Tongue (tissue), 2 donors: ENCODE results near the gene VPS33B. TPM values are rescaled to one million over a fixed set of nuclear protein-coding genes. Genes with fewer than 3 reads are reported as not detected.
"Not testable (repeated sequence)": the region's sequence is repeated elsewhere in the genome, so short reads cannot be mapped to it uniquely, and the experiment has no call there.

Experiments used
- DNase-seq: peaks from one replicate; pipeline ENCODE4 v3.0.0-alpha.2; 2015
- total RNA-seq: library from RNA; depleted of rRNA; stranded (reverse); fragments of >200 nt; gene quantifications from one replicate; pipeline ENCODE4 v1.2.3, GENCODE V29; 2014

The VPS33B gene
- total RNA-seq, result 11.0 TPM

DNA sequence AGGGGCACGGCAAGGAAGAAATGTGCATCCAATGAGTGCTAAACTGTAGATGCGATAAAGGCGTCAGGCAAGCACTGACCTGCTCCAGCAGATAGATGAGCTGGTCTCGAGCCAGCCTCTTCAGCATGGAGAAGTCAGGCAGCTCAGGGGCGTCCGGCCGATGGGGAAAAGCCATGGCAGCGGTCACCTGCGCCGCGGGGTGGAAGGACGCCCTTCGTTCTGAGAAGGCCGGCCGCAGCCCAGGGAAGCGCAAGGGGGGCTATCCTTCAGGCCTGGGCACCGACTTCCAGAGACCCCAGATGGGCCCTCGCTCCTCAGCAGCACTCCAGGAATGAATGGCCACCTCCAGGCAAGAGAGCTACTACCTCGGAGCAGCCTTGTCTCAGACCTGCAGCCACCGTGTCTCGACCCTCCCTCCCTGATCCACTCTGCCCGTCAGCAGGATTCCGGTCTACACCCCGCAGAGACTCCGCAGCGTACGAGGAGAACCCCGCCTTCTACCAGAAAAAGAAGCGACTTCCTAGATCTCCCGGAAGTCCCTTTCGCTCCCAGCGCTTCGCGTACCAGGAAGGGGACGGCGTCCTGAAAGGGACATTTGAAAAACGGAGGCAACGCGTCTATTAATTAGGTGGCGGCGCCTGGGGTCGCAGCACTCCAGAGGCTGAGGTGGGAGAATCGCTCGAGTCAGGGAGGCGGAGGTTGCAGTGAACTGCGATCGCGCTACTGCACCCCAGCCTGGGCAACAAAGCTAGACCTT is at the start of gene VPS33B:
Gene VPS33B, minus strand, starts transcription at position 520 of the 757 bp plus-strand sequence. Its CDS starts 345 bp downstream, at position 175.
- peak; percentile 94 for DNase-seq

DNA sequence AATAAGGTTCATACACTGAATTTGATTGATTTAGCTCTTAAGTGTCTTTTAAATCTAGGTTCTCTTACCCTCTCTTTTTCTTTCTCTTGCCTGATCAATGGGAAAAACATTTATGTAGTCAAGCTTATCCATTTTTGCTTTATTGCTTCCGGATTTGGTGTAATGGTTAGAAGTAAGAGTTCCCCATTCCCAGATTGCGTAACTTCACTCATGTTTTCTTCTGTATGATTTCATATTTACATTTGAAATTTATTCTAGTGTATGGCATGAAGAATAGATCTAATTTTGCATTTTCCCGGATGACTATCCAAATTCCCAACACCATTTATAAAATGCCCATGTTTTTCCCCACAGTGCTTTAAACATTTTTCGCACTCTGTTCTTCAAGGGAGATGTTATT is 49.8 kb upstream of the VPS33B start:
- DNase-seq, result no peak

DNA sequence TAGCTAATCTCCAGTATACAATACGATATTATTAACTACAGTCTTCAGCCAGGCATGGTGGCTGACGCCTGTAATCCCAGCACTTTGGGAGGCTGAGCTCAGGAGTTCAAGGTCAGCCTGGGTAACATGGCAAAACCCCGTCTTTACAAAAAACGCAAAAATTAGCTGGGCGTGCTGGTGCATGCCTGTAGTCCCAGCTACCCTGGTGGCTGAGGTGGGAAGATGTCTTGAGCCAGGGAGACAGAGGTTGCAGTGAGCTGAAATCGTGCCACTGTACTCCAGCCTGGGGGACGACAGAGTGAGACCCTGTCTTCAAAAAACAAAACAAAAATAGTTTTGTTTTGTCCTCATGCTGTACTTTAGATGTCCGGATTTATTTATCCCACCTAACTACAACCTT is 48.5 kb upstream of the VPS33B start:
- no peak for DNase-seq

DNA sequence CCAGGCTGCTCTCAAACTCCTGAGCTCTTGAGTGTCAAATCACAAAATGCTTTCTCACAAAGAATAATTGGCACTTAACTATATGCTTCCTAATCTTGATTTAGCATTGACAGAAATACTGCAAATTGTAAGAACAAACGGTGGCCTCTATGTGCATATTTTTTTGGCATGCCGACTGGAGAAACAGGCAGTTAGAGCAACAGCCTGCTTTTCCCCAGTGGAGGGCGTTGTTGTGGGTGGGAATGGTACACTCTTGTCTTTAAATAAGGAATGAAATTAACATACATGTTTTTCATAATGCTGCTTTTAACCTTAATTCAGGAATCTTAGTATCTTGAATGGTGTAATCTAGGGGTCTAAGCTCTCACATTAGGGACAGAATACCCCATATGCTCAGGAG is 46.6 kb upstream of the VPS33B start:
- DNase-seq, result no peak

DNA sequence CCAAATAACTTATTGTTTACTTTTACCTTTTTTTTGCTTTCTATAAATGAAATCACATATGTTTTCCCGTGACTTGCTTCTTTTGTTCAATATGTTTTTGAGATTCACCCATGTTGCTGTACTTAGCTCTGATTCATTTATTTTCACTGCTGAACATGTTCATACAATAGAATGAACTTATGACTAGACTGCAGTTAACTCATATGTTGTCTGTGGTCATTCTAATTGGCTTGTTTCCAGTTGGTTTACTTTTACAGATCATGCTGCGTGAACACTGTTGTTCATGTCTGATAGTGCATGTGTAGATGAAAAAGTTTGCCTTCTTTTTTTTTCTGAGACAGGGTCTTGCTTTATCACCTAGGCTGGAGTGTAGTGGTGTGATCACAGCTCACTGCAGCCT is 46.0 kb upstream of the VPS33B start:
- DNase-seq, result no peak

DNA sequence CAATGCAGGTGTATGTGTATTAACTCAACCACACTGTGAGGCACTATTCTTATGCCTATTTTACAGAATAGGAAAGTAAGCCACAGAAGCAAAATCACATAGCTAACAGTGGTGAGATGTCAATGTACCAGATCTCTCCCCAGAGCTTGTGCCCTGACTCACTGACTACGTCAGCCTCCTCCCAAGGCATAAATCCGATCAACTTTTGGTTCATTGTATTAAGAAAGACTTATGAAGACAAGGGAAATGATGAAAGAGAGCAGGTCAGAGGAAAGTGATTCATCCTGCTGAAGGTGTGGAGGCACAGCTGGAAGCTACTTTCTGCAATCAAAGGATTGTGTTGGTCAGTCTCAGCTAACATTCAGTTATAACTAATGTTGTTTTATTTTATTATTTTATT is 44.6 kb upstream of the VPS33B start:
- no peak for DNase-seq

DNA sequence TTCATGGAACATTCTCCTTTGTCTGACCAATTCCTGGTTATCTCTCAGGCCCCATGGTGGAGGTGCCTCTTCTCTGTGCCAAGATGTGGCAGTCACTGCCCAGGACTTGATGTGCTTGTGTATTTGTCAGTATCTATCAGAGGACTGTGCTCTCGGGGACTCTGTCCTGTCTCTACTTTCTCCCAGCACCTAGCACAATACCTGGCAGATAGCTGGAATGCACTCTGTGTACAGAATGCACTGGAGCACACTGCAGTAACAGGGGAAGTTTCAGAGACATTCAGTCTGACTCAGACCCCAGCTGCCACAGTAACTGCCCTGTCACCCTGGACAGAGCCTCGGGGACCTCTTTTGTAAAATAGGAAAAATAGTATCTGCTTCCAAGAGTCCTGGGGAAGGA is 43.1 kb upstream of the VPS33B start:
- no peak for DNase-seq

DNA sequence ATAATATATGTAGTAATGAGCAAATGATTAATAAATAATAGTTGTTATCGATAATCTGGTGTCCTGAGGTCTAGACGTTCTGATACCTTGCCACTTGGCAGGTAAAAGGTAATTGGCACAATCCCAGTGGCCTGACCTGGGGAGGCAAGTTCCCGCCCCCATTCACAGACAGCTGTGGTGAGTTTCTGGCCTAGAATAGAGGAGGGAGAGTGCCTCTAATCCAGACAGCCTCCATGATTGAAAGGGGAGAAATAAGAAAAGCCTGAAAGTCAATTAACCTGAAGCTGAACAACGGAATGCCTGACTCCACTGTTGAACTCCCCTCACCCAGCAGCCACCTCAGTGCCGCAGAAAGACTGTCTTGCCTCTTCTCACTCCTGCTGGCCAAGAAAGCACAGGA is 39.6 kb upstream of the VPS33B start:
- no peak for DNase-seq

DNA sequence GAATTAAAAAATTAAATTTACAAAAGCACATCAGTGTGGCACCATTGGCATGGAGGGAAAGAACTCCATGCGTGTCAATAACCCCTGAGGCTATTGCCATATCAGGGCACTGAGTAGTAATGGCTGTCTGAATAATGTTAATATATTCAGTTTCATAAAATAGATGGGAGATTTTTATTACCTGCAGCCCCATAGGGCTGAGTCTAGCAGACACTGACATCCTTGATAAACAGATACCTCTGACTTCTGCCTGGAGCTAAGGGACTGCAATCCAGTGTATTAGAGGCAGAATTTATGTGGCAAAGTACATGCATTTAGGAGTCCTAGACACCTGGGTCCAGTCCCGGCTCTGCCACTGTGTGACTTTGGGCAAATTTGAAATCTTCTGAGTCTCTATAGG is 38.8 kb upstream of the VPS33B start:
- DNase-seq, result no peak

DNA sequence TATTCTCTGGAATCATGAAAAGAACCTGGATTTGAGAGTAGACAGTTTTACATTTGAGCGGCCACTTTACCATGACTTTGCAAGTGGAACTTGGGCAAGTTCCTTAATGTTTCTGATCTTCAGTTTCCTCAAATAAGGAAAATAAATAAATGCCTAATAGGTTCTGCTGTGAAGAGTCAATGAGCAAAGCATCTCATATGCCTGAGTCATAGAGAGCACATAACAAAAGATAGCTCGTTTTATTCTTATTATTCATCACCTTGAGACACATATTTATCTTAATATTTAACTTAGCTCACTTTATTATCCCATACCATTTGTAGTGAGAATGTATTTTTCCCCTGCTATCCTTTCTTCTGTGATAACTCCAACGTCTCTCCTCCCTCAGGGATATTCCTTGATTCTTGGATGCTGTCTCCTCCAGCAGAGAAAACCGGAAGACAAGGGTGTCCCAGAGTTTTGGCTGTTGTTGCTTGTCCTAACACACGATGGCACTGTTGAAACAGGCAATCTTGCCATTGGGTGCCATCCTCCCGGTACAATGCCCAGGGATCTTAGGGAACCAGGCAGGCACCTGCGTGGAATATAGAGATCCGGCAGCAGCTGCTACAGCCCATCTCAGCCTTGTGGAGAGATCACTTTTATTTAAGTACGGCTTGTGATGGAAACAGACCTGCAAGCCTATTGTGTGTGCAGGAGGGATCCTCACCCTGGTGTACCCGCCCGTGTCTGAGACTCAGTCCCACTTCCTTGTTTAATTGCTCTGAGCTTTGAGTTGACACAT is 33.3 kb upstream of the VPS33B start:
- peak; percentile 83 for DNase-seq

DNA sequence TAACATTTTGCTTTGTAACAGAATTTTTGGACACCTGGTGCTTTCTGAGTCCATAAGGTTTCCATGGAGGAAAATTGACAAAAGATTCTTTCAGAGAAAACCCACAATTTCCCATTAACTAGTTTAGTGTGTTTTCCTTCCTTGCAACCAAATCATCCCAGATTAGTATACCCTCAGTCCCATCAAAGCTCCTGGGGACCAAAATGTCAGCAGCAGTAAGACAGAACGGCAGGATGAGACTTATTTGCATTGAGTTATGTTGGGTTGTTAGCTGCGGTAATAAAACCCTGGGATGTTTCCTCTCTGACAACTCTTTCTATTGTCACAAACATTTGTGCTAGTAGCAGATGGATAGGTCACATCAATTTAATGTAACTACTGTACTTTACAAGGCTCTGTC is 32.4 kb upstream of the VPS33B start:
- no peak for DNase-seq

DNA sequence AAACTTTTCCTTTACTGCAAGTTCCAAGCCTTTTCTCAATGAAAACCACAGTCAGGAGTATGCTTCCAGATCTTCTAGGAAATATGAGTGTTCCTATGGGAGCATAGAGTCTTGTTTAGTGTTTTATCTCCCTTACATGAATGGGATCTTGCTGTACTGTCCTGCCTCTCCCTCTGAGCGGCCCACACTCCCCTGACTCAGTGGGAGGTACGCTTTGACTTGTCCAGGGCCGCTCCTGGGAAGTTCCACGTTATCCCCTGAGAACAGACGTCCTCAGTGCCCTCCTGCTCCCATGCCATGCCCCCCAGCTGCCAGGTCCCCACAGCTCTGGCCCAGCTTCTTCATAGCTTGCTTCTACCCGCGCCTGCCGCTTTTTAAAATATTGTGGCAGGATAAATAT is 28.9 kb upstream of the VPS33B start:
- DNase-seq, result no peak

DNA sequence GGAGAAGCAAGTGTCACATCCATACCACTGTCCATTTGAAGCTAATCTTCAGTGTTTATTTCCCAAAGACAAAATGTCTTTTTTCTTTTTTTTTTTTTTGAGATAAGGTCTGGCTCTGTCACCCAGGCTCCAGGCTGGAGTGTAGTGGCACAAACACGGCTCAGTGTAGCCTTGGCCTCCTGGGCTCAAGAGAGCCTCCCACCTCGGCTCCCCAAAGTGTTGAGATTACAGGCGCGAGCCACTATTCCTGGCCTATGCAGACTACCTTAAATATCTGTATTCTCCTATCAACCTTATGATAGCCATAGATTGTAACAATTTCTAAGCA is 27.7 kb upstream of the VPS33B start:
- DNase-seq, result no peak

DNA sequence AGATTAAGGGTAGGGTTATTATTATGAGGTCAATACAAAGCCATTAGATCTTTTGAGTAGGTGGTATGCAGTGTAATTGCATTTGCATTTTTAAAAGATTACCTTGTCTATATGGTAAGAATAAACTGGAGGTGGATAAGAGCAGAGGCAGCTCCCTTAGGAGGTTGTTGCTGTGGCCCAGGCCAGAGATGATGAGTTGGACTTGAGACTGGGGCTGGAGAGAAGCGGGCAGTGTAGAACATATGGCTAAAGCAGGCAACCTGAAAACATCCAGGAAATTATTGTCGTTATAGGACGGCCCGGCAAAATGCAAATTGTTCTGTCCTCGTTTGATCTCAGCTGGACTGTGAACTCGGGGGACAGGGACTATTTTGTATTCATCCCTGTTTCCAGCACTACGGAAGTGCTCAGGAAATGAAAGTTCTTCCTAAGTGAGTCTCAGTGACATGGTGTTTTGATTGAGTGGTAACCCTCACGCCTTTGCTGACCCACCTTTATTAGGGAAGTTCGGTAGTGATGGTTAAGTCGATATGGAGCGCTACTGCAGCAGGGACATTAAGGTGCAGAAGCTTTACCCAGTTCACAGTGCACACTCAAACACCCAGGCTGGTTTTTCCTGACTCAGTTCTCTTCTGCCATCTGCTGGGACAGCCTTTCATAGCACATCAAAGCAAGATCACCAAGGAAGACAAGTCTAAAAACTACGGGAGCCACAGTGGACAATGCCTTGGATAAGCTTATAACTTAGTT is 27.2 kb upstream of the VPS33B start:
- DNase-seq, result peak; percentile 83

DNA sequence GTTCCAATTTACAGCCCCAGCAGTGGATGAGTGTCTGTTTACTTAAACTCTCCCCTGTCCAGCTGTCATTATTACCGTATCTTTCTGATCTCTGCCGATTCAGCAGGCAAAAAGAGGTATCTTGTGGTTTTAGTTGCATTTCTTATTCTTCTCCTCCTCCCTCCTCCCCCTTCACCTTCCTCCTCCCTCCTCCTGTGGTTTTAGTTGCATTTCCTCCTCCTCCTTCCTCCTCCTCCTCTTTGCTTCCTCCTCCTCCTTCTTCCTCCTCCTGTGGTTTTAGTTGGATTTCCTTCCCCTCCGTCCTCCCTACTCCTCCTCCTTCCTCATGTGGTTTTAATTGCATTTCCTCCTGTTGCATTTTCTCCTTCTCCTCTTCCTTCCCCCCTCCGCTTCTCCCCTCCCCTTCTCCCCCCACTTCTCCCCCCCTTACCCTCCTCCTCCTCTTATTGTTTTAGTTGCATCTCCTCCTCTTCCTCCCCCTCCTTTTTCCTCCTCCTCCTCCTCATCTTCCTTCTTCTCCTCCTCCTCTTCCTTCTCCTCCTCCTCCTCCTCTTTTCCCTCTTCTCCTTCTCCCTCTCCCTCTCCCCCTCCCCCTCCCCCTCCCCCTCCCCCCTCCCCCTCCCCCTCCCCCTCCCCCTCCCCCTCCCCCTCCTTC is 25.3 kb upstream of the VPS33B start:
- no peak for DNase-seq

DNA sequence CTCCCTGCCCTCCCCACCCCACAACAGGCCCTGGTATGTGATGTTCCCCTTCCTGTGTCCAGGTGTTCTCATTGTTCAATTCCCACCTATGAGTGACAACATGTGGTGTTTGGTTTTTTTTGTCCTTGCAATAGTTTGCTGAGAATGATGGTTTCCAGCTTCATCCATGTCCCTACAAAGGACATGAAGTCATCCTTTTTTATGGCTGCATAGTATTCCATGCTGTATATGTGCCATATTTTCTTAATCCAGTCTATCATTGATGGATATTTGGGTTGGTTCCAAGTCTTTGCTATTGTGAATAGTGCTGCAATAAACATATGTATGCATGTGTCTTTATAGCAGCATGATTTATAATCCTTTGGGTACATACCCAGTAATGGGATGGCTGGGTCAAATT is 23.7 kb upstream of the VPS33B start:
- not testable (repeated sequence) for DNase-seq

DNA sequence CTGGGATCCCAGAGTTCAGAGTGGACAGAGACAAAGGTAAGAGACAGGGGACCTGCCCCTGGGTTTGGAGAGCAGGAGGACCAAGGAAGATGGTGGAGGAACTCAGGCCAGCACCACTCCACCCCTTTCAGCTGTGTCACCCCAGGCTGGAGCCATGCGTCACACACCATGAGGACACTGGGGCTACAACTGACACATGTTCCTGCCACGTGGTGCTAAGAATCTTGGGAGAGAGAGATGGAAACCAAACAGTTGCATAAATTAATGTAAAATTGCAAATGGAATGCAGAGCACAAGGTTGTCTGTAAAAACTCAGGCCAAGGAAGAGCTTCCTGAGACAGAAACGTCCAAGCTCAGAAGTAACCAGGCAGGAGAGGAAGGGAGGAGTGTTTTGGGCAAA is 22.7 kb upstream of the VPS33B start:
- DNase-seq, result no peak

DNA sequence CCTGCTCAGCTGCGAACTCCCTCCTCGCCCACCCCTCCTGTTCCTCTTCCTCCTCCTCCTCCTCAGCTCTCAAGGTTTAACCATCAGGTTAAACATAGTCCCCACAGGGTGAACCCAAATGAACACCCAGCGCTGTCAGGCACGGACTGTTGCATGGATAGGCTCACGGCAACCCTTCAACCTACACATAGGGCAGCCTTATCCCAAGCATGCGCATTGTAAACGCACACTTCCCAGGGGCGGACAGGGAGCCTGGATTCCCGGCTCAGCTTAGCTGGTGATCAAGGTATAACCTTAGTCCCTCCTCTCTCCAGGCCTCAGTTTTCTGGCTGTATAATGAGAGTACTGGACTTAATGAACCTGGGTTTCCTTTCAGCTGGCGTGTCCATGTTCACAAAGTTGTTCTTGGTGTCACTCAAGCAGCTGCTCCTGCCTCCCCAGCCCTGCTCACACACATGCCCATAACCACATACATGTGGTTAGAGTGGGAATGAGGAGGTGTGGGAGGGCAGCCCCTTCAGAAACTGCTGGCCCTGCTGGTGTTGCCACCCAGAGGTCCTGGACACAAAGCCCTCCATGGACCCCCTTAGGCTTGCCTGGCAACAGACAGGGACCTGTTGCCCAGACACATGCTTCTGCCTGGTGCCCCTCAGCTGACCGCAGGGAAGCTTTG is 20.9 kb upstream of the VPS33B start:
- no peak for DNase-seq

DNA sequence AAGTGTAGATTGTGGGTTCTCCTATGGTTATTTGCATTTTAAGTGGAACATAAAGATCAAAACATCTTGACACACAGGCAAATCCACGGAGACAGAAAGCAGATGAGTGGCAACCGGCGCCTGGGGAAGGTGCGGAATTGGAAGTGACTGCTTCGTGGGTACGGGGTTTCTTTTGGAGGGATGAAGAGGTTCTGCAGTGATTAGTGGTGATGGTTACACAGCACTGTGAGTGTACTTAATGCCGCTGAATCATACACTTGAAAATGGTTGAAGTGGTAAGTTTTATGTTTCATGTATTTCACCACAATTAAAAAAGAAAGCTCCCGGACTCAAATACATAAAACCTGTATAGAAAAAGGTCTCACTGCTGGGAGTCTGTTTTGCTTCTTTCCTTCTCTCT is 18.5 kb upstream of the VPS33B start:
- no peak for DNase-seq

DNA sequence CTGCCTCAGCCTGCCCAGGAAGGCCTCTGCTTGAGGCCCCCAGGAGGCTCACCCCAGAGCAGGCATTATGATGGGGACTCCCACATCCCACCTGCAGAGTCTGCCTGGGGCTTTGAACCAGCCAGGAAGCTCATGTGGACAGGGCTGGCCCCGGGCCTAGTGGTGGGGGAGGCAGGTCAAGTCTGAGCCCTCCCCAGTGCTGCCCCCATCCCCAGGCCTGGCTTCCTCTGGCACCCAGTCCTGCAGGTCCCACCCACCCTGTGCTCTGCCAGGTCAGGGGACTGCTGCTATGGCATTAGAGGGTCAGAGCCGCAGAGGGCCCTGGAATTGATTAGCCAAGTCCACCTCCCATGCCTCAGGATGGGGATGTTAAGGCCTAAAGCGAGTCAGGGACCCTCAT is 17.6 kb upstream of the VPS33B start:
- DNase-seq, result no peak

DNA sequence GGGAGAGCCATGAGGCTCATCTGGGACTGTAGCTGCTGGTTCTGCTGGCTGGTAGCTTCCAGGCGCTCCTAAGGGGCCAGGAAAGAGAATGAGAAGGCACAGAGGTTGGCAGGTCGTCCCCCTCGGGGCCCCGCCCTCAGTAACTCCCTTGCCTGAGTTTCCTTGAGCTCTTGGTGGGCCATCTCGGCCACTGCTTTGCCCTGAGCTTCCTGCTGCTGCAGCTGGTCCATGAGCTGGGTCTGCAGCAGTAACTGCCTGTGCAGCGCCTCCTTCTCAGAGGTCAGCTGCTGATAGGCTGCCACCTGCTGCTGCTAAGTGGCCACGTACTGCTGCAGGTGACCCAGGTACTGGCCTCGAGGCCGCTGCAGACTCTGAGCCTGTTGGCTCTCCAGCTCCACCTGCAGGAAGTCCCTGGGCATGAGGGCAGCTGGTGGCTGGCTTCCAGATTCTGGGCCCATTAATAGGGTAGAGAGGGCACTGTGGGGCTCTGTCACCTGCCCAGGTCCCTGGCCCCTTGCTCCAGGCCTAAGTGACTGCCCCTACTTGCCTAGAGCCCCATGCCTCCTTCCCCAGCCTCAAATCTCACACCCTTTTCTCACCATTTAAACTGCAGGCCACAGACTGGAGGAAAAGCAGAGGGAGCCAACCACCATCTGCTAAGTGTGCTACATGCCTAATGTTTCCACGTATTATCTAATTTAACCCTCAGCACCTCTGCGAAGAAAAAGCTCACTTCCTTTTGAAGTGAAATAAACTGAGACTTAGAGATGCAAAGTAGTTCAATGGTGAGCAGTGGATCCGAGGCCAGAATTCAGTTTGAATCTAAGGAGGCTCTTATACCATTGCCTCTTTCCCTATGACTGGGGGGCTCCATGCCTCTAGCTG is 10.8 kb upstream of the VPS33B start:
- DNase-seq, result peak; percentile 27
